Measurements from ENCODE around the gene TMA16.

- TF ChIP-seq POLR2A (IDR thresholded peaks at IDR 0.05; ENCODE audit: low read depth, low read length) (no peak), POLR2AphosphoS5 (IDR thresholded peaks at IDR 0.05; ENCODE audit: low read depth, low read length) (no peak), TAF1 (IDR thresholded peaks at IDR 0.05; ENCODE audit: low read depth, low read length) (no peak), SPI1 (IDR thresholded peaks at IDR 0.05; ENCODE audit: low read depth, low read length) (no peak), POU2F2 (IDR thresholded peaks at IDR 0.05; ENCODE audit: low read depth, low read length) (no peak), PAX5 (IDR thresholded peaks at IDR 0.05; ENCODE audit: insufficient read depth, low read length, severe bottlenecking) (no peak)
Observed at GRCh38 chr4:163462556-163462955, 31.9 kb upstream of the TMA16 start.

All from GM12891 (cell line).